Vagina (tissue), 2 donors: Measurements from ENCODE around the gene SLAMF9.

Experiments used
- CTCF ChIP-seq, 3 experiments: fragments of 450-650 bp in 2 of 3; fragments of 200-600 bp in 1 of 3; sonication (generic) in 1 of 3; IDR thresholded peaks; one replicate each; pipeline ENCODE4 v1.5.1; 2017 to 2019; ENCODE audit warnings: antibody characterized with exemption in 3 of 3, mild to moderate bottlenecking in 2 of 3, moderate library complexity in 2 of 3
- POLR2A ChIP-seq, 2 donors: fragments of 450-650 bp; IDR thresholded peaks; one replicate each; pipeline ENCODE4 v1.6.1; 2017; ENCODE audit warnings: antibody characterized with exemption in 2 of 2, mild to moderate bottlenecking in 2 of 2, moderate library complexity in 2 of 2

GRCh38 chr1:159968901-159969300 is 14.9 kb upstream of the SLAMF9 start:
- TF ChIP-seq CTCF (IDR thresholded peaks at IDR 0.05), result no peak
- no peak for TF ChIP-seq POLR2A (IDR thresholded peaks at IDR 0.05)
